ENCODE measurements around the gene AMFR.

DNA sequence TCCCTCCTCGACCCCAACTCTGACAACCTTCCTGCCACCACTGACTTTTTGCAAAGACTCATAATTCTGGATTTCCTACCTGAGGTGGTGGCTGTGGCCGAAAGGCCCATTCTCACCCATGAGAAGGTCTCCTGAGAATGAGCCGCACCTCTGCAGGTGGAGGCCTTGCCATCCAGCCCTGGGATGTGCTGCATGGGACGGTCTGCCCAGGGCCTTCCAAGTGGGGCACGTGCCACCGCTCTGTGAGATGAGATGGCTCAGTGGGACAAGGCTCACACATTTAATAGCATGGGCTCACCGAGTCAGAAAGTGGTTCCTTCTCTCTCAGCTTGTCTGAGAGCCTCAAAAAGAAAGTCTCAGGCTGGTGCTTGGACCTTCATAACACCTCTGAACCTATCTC lies 112.8 kb downstream of the AMFR start:
- TF ChIP-seq, protein P1, sequence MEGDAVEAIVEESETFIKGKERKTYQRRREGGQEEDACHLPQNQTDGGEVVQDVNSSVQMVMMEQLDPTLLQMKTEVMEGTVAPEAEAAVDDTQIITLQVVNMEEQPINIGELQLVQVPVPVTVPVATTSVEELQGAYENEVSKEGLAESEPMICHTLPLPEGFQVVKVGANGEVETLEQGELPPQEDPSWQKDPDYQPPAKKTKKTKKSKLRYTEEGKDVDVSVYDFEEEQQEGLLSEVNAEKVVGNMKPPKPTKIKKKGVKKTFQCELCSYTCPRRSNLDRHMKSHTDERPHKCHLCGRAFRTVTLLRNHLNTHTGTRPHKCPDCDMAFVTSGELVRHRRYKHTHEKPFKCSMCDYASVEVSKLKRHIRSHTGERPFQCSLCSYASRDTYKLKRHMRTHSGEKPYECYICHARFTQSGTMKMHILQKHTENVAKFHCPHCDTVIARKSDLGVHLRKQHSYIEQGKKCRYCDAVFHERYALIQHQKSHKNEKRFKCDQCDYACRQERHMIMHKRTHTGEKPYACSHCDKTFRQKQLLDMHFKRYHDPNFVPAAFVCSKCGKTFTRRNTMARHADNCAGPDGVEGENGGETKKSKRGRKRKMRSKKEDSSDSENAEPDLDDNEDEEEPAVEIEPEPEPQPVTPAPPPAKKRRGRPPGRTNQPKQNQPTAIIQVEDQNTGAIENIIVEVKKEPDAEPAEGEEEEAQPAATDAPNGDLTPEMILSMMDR (IDR thresholded peaks at IDR 0.05): no peak
- no peak for TF ChIP-seq POLR2A (IDR thresholded peaks at IDR 0.05)

All from uterus (tissue), 2 donors.